Ovary (tissue), 1 donor: ENCODE data around the gene APOE.

Experiments
- EP300 ChIP-seq: sonication (generic); formaldehyde crosslinking; IDR thresholded peaks from one replicate; pipeline ENCODE4 v1.6.1; 2017; ENCODE audit warnings: antibody characterized with exemption
- POLR2A ChIP-seq: fragments of 450-650 bp; IDR thresholded peaks from one replicate; pipeline ENCODE4 v1.6.1; 2017; ENCODE audit warnings: antibody characterized with exemption, mild to moderate bottlenecking, moderate library complexity

DNA sequence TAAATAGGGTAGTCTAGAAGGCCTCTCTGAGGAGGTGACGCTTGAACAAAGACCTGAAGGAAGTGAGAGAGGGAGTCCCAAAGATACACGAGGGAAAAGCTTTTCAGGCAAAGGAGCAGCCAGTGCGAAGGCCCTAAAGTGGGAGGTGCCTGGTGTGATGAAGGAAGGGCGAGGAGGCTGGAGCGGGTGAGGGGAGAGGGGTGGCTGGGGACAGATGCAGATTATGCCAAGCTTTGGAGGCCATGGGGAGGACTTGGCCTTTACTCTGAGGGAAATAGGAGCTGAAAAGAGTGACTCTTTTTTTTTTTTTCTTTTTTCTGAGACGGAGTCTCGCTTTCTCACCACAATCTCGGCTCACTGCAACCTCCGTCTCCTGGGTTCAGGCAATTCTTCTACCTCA, 52.5 kb downstream of the APOE start:
- TF ChIP-seq POLR2A (no peak), EP300 (no peak)
